Ishikawa (cell line): ENCODE measurements around the gene SGK1.

Experiments used
- CEBPB ChIP-seq: IDR thresholded peaks from 2 replicates; pipeline ENCODE4 v1.6.1; 2012
- CREB1 ChIP-seq: IDR thresholded peaks from 2 replicates; pipeline ENCODE4 v1.6.1; 2012; ENCODE audit warnings: low read depth
- EGR1 ChIP-seq: IDR thresholded peaks from 2 replicates; pipeline ENCODE4 v1.6.1; 2012
- EP300 ChIP-seq: IDR thresholded peaks from 2 replicates; pipeline ENCODE4 v1.6.1; 2012; ENCODE audit warnings: borderline replicate concordance
- FOXM1 ChIP-seq: IDR thresholded peaks from 2 replicates; pipeline ENCODE4 v1.6.1; 2012; ENCODE audit warnings: low read depth, borderline replicate concordance
- MAX ChIP-seq: IDR thresholded peaks from 2 replicates; pipeline ENCODE4 v1.6.1; 2012
- NFIC ChIP-seq: IDR thresholded peaks from 2 replicates; pipeline ENCODE4 v1.6.1; 2012
- RAD21 ChIP-seq: IDR thresholded peaks from 2 replicates; pipeline ENCODE4 v1.6.1; 2012; ENCODE audit warnings: low read depth
- REST ChIP-seq: IDR thresholded peaks from 2 replicates; pipeline ENCODE4 v1.6.1; 2012; ENCODE audit warnings: low read depth, mild to moderate bottlenecking
- TAF1 ChIP-seq: IDR thresholded peaks from 2 replicates; pipeline ENCODE4 v1.6.1; 2012; ENCODE audit warnings: low read depth, mild to moderate bottlenecking
- TCF12 ChIP-seq: IDR thresholded peaks from 2 replicates; pipeline ENCODE4 v1.6.1; 2012; ENCODE audit warnings: low read depth
- TEAD4 ChIP-seq: IDR thresholded peaks from 2 replicates; pipeline ENCODE4 v1.6.1; 2012
- USF1 ChIP-seq: IDR thresholded peaks from 2 replicates; pipeline ENCODE4 v1.6.1; 2012
- YY1 ChIP-seq: IDR thresholded peaks from 2 replicates; pipeline ENCODE4 v1.6.1; 2012; ENCODE audit warnings: low read depth
- ZBTB7A ChIP-seq: IDR thresholded peaks from 2 replicates; pipeline ENCODE4 v1.6.1; 2012; ENCODE audit warnings: low read depth

The SGK1 gene

GRCh38 chr6:134256862-134257261, 61.0 kb downstream of the SGK1 start:
- no peak for TF ChIP-seq CEBPB
- no peak for TF ChIP-seq NFIC
- TF ChIP-seq RAD21: no peak
- TF ChIP-seq TEAD4: no peak
- TF ChIP-seq EGR1: no peak
- no peak for TF ChIP-seq CREB1
- TF ChIP-seq ZBTB7A: no peak
- TF ChIP-seq REST: no peak
- no peak for TF ChIP-seq YY1
- no peak for TF ChIP-seq TAF1
- TF ChIP-seq USF1: no peak
- no peak for TF ChIP-seq EP300
- no peak for TF ChIP-seq MAX

GRCh38 chr6:134254118-134254517, 63.8 kb downstream of the SGK1 start:
- TF ChIP-seq USF1 (no peak), TCF12 (no peak), MAX (no peak), EP300 (no peak), EGR1 (no peak), CREB1 (no peak), TAF1 (no peak), TEAD4 (no peak), FOXM1 (no peak), YY1 (no peak), ZBTB7A (no peak)

GRCh38 chr6:134253681-134254080, 64.2 kb downstream of the SGK1 start:
- TF ChIP-seq TCF12: no peak
- no peak for TF ChIP-seq RAD21
- no peak for TF ChIP-seq USF1
- TF ChIP-seq ZBTB7A: no peak
- no peak for TF ChIP-seq CEBPB
- TF ChIP-seq NFIC: no peak
- no peak for TF ChIP-seq YY1
- TF ChIP-seq CREB1: no peak
- no peak for TF ChIP-seq REST
- no peak for TF ChIP-seq EGR1
- no peak for TF ChIP-seq EP300
- no peak for TF ChIP-seq TEAD4
- TF ChIP-seq TAF1: no peak
- TF ChIP-seq MAX: no peak
- TF ChIP-seq FOXM1: no peak

- TF ChIP-seq TCF12 (no peak), TEAD4 (no peak), CEBPB (no peak), REST (no peak), RAD21 (no peak), TAF1 (no peak)
Measured at GRCh38 chr6:134251320-134251719, 66.6 kb downstream of the SGK1 start.
